Measurements from ENCODE around the gene PHIP. TPM values are rescaled to one million over a fixed set of nuclear protein-coding genes. Genes with fewer than 3 reads are reported as not detected.

The PHIP gene
- total and polyA plus RNA-seq, 2 of the 8 experiments (the other 6 are each of a cell fraction or from before 2014, with no cell fraction given) = 7.3 to 56.2 TPM

- Histone ChIP-seq H4K8ac (ENCODE audit: extremely low read depth, insufficient read depth, low read length) (no peak overlapping the region), H3K9me3 (ENCODE audit: insufficient read depth in 2 of 2, low read depth in 1 of 2, low read length in 1 of 2) (no peaks in the 10 kb centered on the region), H3K27me3 (replicated peaks in 1 of 4; ENCODE audit: control insufficient read depth in 3 of 4, extremely low read depth in 1 of 4, insufficient read depth in 3 of 4, low read length in 3 of 4) (no peaks in the 10 kb centered on the region), H3K56ac (replicated peaks; ENCODE audit: insufficient read length, low read depth, low read length) (no peak overlapping the region), H4K20me1 (replicated peaks in 1 of 2; ENCODE audit: control insufficient read depth in 1 of 2, insufficient read depth in 2 of 2, low read length in 2 of 2) (peaks cover 1 to 4% of the 10 kb centered on the region in 2 experiments), H2BK20ac (ENCODE audit: low read length) (no peak overlapping the region), H4K5ac (ENCODE audit: insufficient read length, low read depth, low read length) (no peak overlapping the region), H3K4me1 (replicated peaks in 1 of 4; ENCODE audit: control insufficient read depth in 3 of 4, insufficient read depth in 4 of 4, low read length in 3 of 4) (peaks cover 0 to 6% (median 0%) of the 10 kb centered on the region in 4 experiments; a peak in 1 of 7 replicates), H3K4ac (replicated peaks; ENCODE audit: insufficient read length, low read depth, low read length) (no peak overlapping the region), H3K27ac (ENCODE audit: low read depth, low read length) (no peak overlapping the region), H3K4me2 (ENCODE audit: insufficient read depth in 1 of 2, low read depth in 2 of 2, low read length in 2 of 2) (no peak overlapping the region), H3K79me2 (ENCODE audit: control insufficient read depth in 1 of 2, insufficient read depth in 2 of 2, low read length in 2 of 2) (peaks cover 0 to 79% of the 10 kb centered on the region in 2 experiments; a peak in 2 of 4 replicates), H2AFZ (ENCODE audit: low read length) (no peak overlapping the region), H3K9ac (replicated peaks in 1 of 4; ENCODE audit: extremely low read depth in 1 of 4, low read depth in 3 of 4, low read length in 3 of 4) (no peak overlapping the region), H3K36me3 (ENCODE audit: control insufficient read depth in 2 of 4, insufficient read depth in 4 of 4, low read length in 3 of 4) (peaks cover 0 to 30% (median 3%) of the 10 kb centered on the region in 4 experiments; a peak in 4 of 8 replicates), H2BK12ac (ENCODE audit: low read depth, low read length) (no peak overlapping the region), H3K79me1 (ENCODE audit: low read depth, low read length) (no peaks in the 10 kb centered on the region), H3K18ac (ENCODE audit: extremely low read depth, low read length) (no peak overlapping the region), H2BK5ac (ENCODE audit: low read depth, low read length) (no peak overlapping the region), H3K14ac (ENCODE audit: insufficient read length) (no peak overlapping the region), H2BK15ac (ENCODE audit: low read length) (no peak overlapping the region), H4K91ac (replicated peaks; ENCODE audit: insufficient read length, low read length) (no peak overlapping the region), H2BK120ac (replicated peaks; ENCODE audit: low read depth, low read length) (no peak overlapping the region), H3K23ac (ENCODE audit: insufficient read length) (no peak overlapping the region), H3K23me2 (ENCODE audit: low read depth, low read length) (no peaks in the 10 kb centered on the region), H3K4me3 (ENCODE audit: extremely low read depth in 1 of 4, insufficient read depth in 2 of 4, low read depth in 3 of 4, low read length in 4 of 4) (no peak overlapping the region), H2AK5ac (ENCODE audit: low read depth, low read length) (no peak overlapping the region)
- FAIRE-seq = no peak
- WGBS, 2 experiments (ENCODE audit: extremely low coverage in 1 of 2, insufficient coverage in 1 of 2, insufficient read length in 1 of 2, insufficient replicate concordance in 2 of 2, low coverage in 1 of 2, low lambda C conversion rate in 2 of 2, missing lambda C conversion rate in 1 of 2) = 77% methylated on average over 2 of the region's 2 CpGs; no CpG with 5 or more reads in 1 of the 2 experiments
- CTCF ChIA-PET (ENCODE audit: partially characterized antibody) = interaction anchor here (0.7 to 1.1 kb wide), 3 partner anchors 9 to 255 kb away, joined by 3 to 4 read pairs (median 4); no protein-coding TSS in a partner anchor
- no peak for DNase-seq (ENCODE audit: low read depth in 1 of 2, low spot score in 2 of 2)
- TF ChIP-seq SP1 (IDR thresholded peaks at IDR 0.05; ENCODE audit: low read depth, low read length) (0 out of 2 replicates have a peak, but pooled peaks have one; percentile 33), RXRA (IDR thresholded peaks at IDR 0.05; ENCODE audit: insufficient read depth, low read depth, low read length) (no peak)
- POLR2A ChIA-PET (ENCODE audit: partially characterized antibody) = no interaction called here
Measured at GRCh38 chr6:79045966-79046365, 32.1 kb downstream of the PHIP start.

Data from H1 (cell line).